HepG2 (cell line): Measurements from ENCODE around the gene MISP3. TPM values are rescaled to one million over a fixed set of nuclear protein-coding genes. Genes with fewer than 3 reads are reported as not detected.

Experiments used
- CBX1 ChIP-seq: IDR thresholded peaks from one replicate; pipeline ENCODE4 v1.6.1; 2016; ENCODE audit warnings: antibody characterized with exemption, low read depth
- CEBPZ ChIP-seq: IDR thresholded peaks from 2 replicates; pipeline ENCODE4 v1.6.1; 2012; ENCODE audit warnings: low read length, improper control_type of control experiment
- CHCHD3 ChIP-seq: sonication (generic); formaldehyde crosslinking; IDR thresholded peaks from 2 replicates; pipeline ENCODE4 v1.8.0; 2022; ENCODE audit warnings: mild to moderate bottlenecking, missing genetic modification reagents, moderate library complexity
- KMT2B ChIP-seq: IDR thresholded peaks from 2 replicates; pipeline ENCODE4 v1.6.1; 2016; ENCODE audit warnings: missing genetic modification reagents, missing compliant biosample characterization
- NFYB ChIP-seq: sonication (generic); formaldehyde crosslinking; IDR thresholded peaks from 2 replicates; pipeline ENCODE4 v1.4.0; 2020; ENCODE audit warnings: missing genetic modification reagents
- NR3C1 ChIP-seq: sonication (generic); formaldehyde crosslinking; IDR thresholded peaks from 2 replicates; pipeline ENCODE4 v1.4.0; 2020; ENCODE audit warnings: missing genetic modification reagents
- PHF21A ChIP-seq: sonication (generic); formaldehyde crosslinking; IDR thresholded peaks from 2 replicates; pipeline ENCODE4 v1.5.0; 2020; ENCODE audit warnings: mild to moderate bottlenecking, missing genetic modification reagents
- POGZ ChIP-seq: sonication (generic); formaldehyde crosslinking; IDR thresholded peaks from 2 replicates; pipeline ENCODE4 v1.4.0; 2020; ENCODE audit warnings: mild to moderate bottlenecking, missing genetic modification reagents
- SALL1 ChIP-seq: sonication (generic); formaldehyde crosslinking; IDR thresholded peaks from 2 replicates; pipeline ENCODE4 v1.8.0; 2022; ENCODE audit warnings: mild to moderate bottlenecking, missing genetic modification reagents
- SMARCC2 ChIP-seq: fragments of 450-650 bp; IDR thresholded peaks from 2 replicates; pipeline ENCODE4 v1.6.1; 2017; ENCODE audit warnings: antibody characterized with exemption, mild to moderate bottlenecking
- ZBTB40 ChIP-seq, 2 experiments: fragments of 450-650 bp in 1 of 2; sonication (generic) in 1 of 2; formaldehyde crosslinking in 1 of 2; IDR thresholded peaks; 2 replicates each; pipeline versions ENCODE4 v1.6.1 to v1.8.0; 2016 to 2022; ENCODE audit warnings: antibody characterized with exemption in 1 of 2, mild to moderate bottlenecking in 1 of 2, missing genetic modification reagents in 1 of 2
- ZBTB44 ChIP-seq: sonication (generic); formaldehyde crosslinking; IDR thresholded peaks from 2 replicates; pipeline ENCODE4 v1.4.0; 2020; ENCODE audit warnings: missing genetic modification reagents
- ZFP82 ChIP-seq: sonication (generic); formaldehyde crosslinking; IDR thresholded peaks from 2 replicates; pipeline ENCODE4 v1.5.1; 2020; ENCODE audit warnings: mild to moderate bottlenecking, missing genetic modification reagents, borderline replicate concordance
- ZNF562 ChIP-seq: sonication (generic); formaldehyde crosslinking; IDR thresholded peaks from 2 replicates; pipeline ENCODE4 v1.8.0; 2022; ENCODE audit warnings: missing genetic modification reagents, borderline replicate concordance
- ZNF569 ChIP-seq: sonication (generic); formaldehyde crosslinking; IDR thresholded peaks from 2 replicates; pipeline ENCODE4 v1.5.0; 2020; ENCODE audit warnings: mild to moderate bottlenecking, missing genetic modification reagents, moderate library complexity, borderline replicate concordance
- ZNF776 ChIP-seq: sonication (generic); formaldehyde crosslinking; IDR thresholded peaks from 2 replicates; pipeline ENCODE4 v1.4.0; 2020; ENCODE audit warnings: mild to moderate bottlenecking, missing genetic modification reagents
- polyA plus RNA-seq, 8 experiments: library from polyadenylated mRNA; depleted of rRNA in 3 of 8; stranded (reverse) in 7 of 8; unstranded in 1 of 8; fragments of >200 nt; fragmentation: Illumina TruSeq in 4 of 8; extraction: Trizol in 4 of 8; gene quantifications; 2 replicates each; pipeline versions ENCODE4 v1.2.1 to v1.2.3, GENCODE V29; 2011 to 2016; ENCODE audit warnings: low read depth in 4 of 8, missing spikeins in 1 of 8, mixed read lengths in 1 of 8; ENCODE audit not compliant: insufficient read depth in 1 of 8
- total RNA-seq, 5 experiments: library from RNA; depleted of rRNA; stranded (reverse); fragments of >200 nt; fragmentation: Illumina TruSeq; extraction: Trizol; gene quantifications; 2 replicates each; pipeline ENCODE4 v1.2.3, GENCODE V29; 2016; ENCODE audit warnings: low read depth in 1 of 5

MISP3 gene
- total and polyA plus RNA-seq, 2 of the 13 experiments (the other 11 are each of a cell fraction or from before 2014, with no cell fraction given): 2.5 to 5.4 TPM

- TF ChIP-seq ZBTB40 (IDR thresholded peaks at IDR 0.05) (no peak), ZBTB40 (CRISPR knock-in tag; IDR thresholded peaks at IDR 0.05) (no peak), ZNF776 (CRISPR knock-in tag) (no peak), ZBTB44 (no peak), CBX1 (no peak), CHCHD3 (CRISPR knock-in tag) (no peak), ZNF562 (CRISPR knock-in tag) (no peak), PHF21A (CRISPR knock-in tag) (peak; percentile 45; the same call in 1 of the 2 replicates), NFYB (CRISPR knock-in tag) (peak; percentile 96), POGZ (CRISPR knock-in tag) (no peak), CEBPZ (peak; percentile 66; the same call in 1 of the 2 replicates), ZFP82 (CRISPR knock-in tag) (no peak), SALL1 (CRISPR knock-in tag) (peak; percentile 10; the same call in 1 of the 2 replicates), ZNF569 (CRISPR knock-in tag) (no peak), KMT2B (CRISPR knock-in tag) (no peak), SMARCC2 (no peak), NR3C1 (no peak)
Observed at GRCh38 chr19:14117668-14118164, 45.1 kb downstream of the MISP3 start, which contains the start of gene PRKACA (continued).
